Ovary (tissue), 3 donors: ENCODE data around the gene ANKRD33B.

Source experiments
- CTCF ChIP-seq, 3 donors: fragments of 450-650 bp in 2 of 3; fragments of 200-600 bp in 1 of 3; IDR thresholded peaks; one replicate each; pipeline versions ENCODE4 v1.5.1 to v1.8.0; 2016 to 2022; ENCODE audit warnings: antibody characterized with exemption in 3 of 3, mild to moderate bottlenecking in 1 of 3
- EP300 ChIP-seq: sonication (generic); formaldehyde crosslinking; IDR thresholded peaks from one replicate; pipeline ENCODE4 v1.6.1; 2017; ENCODE audit warnings: antibody characterized with exemption
- POLR2A ChIP-seq: fragments of 450-650 bp; IDR thresholded peaks from one replicate; pipeline ENCODE4 v1.6.1; 2017; ENCODE audit warnings: antibody characterized with exemption, mild to moderate bottlenecking, moderate library complexity
- donor health status: DM: no; HTN: no; CAD: no.

- no peak for TF ChIP-seq CTCF (IDR thresholded peaks at IDR 0.05)
- no peak for TF ChIP-seq POLR2A
- TF ChIP-seq EP300 = no peak
These were observed 113.1 kb downstream of the ANKRD33B start for GRCh38 chr5:10676946-10677345.
